Calu3 (cell line): ENCODE results near the gene BPIFB6. TPM values are rescaled to one million over a fixed set of nuclear protein-coding genes. Genes with fewer than 3 reads are reported as not detected.

ENCODE experiments used
- BruUV-seq: library from RNA; stranded (reverse); fragments of 400-500 nt; replicated peaks from 2 replicates; lab custom pipeline; 2021; lab: Mats Ljungman, UMichigan
- CTCF ChIA-PET: fragments of 300-600 bp; sonication (Branson Sonifier 250); formaldehyde crosslinking; loops from one replicate; lab custom pipeline; 2022; ENCODE audit warnings: antibody characterized with exemption; lab: Charles Lee
- DNase-seq: peaks from one replicate; pipeline ENCODE4 v3.0.0; 2022
- H3K27ac Mint-ChIP-seq: one replicate; pipeline ENCODE4 v1.8.0; 2022; ENCODE audit warnings: mixed read lengths; ENCODE audit not compliant: unreplicated experiment
- H3K27me3 Mint-ChIP-seq: one replicate; pipeline ENCODE4 v1.8.0; 2022; ENCODE audit warnings: mixed read lengths; ENCODE audit not compliant: unreplicated experiment
- H3K36me3 Mint-ChIP-seq: one replicate; pipeline ENCODE4 v1.8.0; 2022; ENCODE audit warnings: mild to moderate bottlenecking, moderate library complexity, mixed read lengths; ENCODE audit not compliant: insufficient read depth, unreplicated experiment
- H3K4me1 Mint-ChIP-seq: one replicate; pipeline ENCODE4 v1.8.0; 2022; ENCODE audit warnings: mild to moderate bottlenecking, low read depth, mixed read lengths; ENCODE audit not compliant: unreplicated experiment
- H3K4me3 Mint-ChIP-seq: one replicate; pipeline ENCODE4 v1.8.0; 2022; ENCODE audit warnings: mild to moderate bottlenecking, low read depth, moderate library complexity, mixed read lengths; ENCODE audit not compliant: unreplicated experiment
- H3K9me3 Mint-ChIP-seq: one replicate; pipeline ENCODE4 v1.8.0; 2022; ENCODE audit warnings: low read depth, mixed read lengths; ENCODE audit not compliant: unreplicated experiment
- CTCF ChIP-seq: fragments of 200-600 bp; IDR thresholded peaks from one replicate; pipeline ENCODE4 v1.8.0; 2022; ENCODE audit warnings: antibody characterized with exemption; ENCODE audit not compliant: unreplicated experiment
- intact Hi-C: fragments of 100-400 bp; cut with micrococcal nuclease; formaldehyde crosslinking; loops from one replicate; pipeline ENCODE4 v1.10.0; 2022; ENCODE audit not compliant: unreplicated experiment
- total RNA-seq: library from RNA; stranded (reverse); gene quantifications from 2 replicates; pipeline ENCODE4 v1.2.3, GENCODE V29; 2022

The BPIFB6 gene
- total RNA-seq, 1 experiment from 2014 or later = not detected

- TF ChIP-seq CTCF = no peak
- Mint-ChIP-seq H3K27me3 (peaks cover 91% of the 10 kb centered on the region), H3K27ac (no peak overlapping the region), H3K9me3 (no peaks in the 10 kb centered on the region), H3K36me3 (no peaks in the 10 kb centered on the region), H3K4me1 (no peaks in the 10 kb centered on the region), H3K4me3 (no peak overlapping the region)
- CTCF ChIA-PET = interaction anchor here (0.5 to 1.7 kb wide), 4 partner anchors 8 to 364 kb away, joined by 4 to 5 read pairs (median 4); no protein-coding TSS in a partner anchor
- no TSS peak for BruUV-seq
- no peak for DNase-seq
- intact Hi-C loops = no loop called here
These were observed 43.8 kb downstream of the BPIFB6 start for GRCh38 chr20:33075281-33075680.

- intact Hi-C loops = no loop called here
- Mint-ChIP-seq H3K4me3 (no peak overlapping the region), H3K36me3 (no peaks in the 10 kb centered on the region), H3K27me3 (peaks cover 89% of the 10 kb centered on the region), H3K27ac (no peak overlapping the region), H3K4me1 (no peaks in the 10 kb centered on the region), H3K9me3 (peaks cover 5% of the 10 kb centered on the region)
- peak; percentile 61 for DNase-seq
- TF ChIP-seq CTCF = peak; percentile 38
- BruUV-seq = no TSS peak
- CTCF ChIA-PET = interaction anchor here (1.2 to 1.7 kb wide), 2 partner anchors 10 to 78 kb away, joined by 4 to 5 read pairs; no protein-coding TSS in a partner anchor
These were observed 45.4 kb downstream of the BPIFB6 start for GRCh38 chr20:33076662-33077372.

DNA sequence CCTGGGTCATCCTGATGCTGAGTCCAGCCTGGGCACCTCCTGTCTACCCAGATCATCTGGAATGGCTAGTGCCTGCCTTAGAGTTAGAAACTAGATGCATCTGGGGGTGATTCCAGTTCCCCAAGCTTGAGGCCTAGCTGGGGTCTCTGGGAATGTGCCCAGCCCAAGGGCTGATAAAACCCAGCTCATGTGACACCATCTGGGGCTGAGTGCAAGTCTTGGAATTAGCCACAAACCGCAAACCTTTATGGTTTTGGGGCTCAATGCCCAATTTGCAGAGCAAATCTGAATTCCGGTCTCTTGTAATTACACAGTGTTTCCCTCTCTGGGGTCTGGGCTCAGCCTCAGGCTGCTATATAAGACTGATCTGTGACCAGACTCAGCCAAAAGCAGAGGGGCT, 47.8 kb downstream of the BPIFB6 start, which contains the start of gene BPIFB4:
TSS of gene BPIFB4 (plus strand) at position 385 of the 400 bp plus-strand sequence. CDS start 1,884 bp downstream, outside the sequence.
- Mint-ChIP-seq H3K9me3 (peaks cover 5% of the 10 kb centered on the region), H3K27ac (no peak within 1 kb of the TSS), H3K27me3 (peaks cover 70% of the 10 kb centered on the region), H3K4me1 (no peaks in the 10 kb centered on the region), H3K4me3 (no peak within 1 kb of the TSS), H3K36me3 (no peaks in the 10 kb centered on the region)
- DNase-seq = no peak
- no TSS peak for BruUV-seq
- CTCF ChIA-PET = no interaction called here
- intact Hi-C loops = no loop called here
- no peak for TF ChIP-seq CTCF

GRCh38 chr20:33081411-33082154, 50.1 kb downstream of the BPIFB6 start:
- Mint-ChIP-seq H3K36me3 (no peaks in the 10 kb centered on the region), H3K4me3 (no peak overlapping the region), H3K27me3 (peaks cover 72% of the 10 kb centered on the region), H3K27ac (no peak overlapping the region), H3K4me1 (no peaks in the 10 kb centered on the region), H3K9me3 (peaks cover 5% of the 10 kb centered on the region)
- no peak for DNase-seq
- CTCF ChIA-PET = interaction anchor here (1.1 kb wide), 1 partner anchor 114 kb away, joined by 4 read pairs; no protein-coding TSS in a partner anchor
- TF ChIP-seq CTCF = no peak
- intact Hi-C loops = no loop called here
- no TSS peak for BruUV-seq
